ENCODE results near the gene FGF19.

DNA sequence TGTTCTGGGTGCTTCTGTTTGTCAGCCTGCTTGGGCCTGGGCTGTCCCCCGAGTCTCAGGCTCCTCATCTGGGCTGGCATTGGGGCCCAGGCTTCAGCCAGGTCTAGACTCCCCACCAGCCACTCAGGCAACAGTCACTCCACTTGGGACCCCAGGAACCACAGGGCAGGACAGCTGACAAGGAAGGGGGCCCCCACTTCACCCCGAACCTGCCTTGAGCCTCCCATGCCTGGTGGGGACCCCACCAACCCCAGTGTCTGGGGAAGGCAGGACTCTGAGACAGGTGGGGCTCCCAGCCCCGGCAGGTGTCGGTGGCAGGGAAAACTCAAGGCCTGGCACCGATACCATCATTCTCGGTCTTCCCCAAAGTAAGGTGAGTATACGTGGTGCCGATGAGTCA is 17.0 kb downstream of the FGF19 start:
- no peak for TF ChIP-seq CTCF (conservative IDR thresholded peaks at IDR 0.05 in 1 of 2, IDR thresholded peaks at IDR 0.05 in 1 of 2; ENCODE audit: low read depth in 1 of 2, low read length in 2 of 2)
- TF ChIP-seq EZH2 (IDR thresholded peaks at IDR 0.05; ENCODE audit: low read length, missing control alignments): no peak

Measured in fibroblast of lung (primary cell).